ENCODE data around the gene CNTRL.

The CNTRL gene

DNA sequence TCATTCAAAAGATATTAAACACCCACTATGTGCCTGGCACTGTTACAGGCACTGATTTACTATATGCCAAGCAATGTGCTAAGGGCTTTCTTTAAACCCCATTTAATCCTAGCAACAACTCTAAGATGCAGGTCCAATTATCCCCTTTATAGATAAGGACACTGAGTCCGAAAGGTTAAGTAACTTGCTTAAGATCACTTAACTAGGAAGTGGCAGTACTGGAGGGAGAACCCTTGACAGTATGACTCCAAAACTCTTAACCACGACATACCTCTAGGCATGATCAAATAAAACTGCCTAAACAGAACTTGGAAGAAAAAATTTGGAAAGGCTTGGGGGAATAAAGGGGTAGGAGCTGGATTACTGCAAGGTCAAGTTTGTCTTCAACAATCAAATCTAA, 125.2 kb downstream of the CNTRL start:
- in situ Hi-C loops (cut with HindIII; ENCODE audit: low sequenced_read_pairs): loop anchor here (25.0 kb wide), 1 partner anchor 188 kb away; no protein-coding TSS in a partner anchor

DNA sequence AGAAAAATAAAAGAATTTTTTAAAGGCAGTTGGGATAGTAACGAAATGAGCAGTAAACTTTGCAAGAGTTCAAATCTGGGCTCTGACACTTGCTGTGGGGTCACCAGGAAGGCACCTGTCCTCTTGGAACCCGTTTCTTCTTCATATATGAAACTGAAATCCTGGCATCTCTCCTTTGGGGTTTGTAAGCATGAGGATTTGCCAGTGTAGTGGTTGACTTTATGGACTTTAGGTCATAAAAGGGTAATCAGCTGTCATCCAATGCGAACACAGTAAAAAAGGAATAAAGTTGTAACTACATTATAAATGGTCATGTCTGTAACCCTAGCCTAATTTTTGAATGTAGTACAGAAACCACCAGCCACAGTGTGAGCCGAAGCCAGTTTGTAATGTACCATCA, 125.6 kb downstream of the CNTRL start:
- in situ Hi-C loops (cut with HindIII; ENCODE audit: low sequenced_read_pairs): no loop called here

DNA sequence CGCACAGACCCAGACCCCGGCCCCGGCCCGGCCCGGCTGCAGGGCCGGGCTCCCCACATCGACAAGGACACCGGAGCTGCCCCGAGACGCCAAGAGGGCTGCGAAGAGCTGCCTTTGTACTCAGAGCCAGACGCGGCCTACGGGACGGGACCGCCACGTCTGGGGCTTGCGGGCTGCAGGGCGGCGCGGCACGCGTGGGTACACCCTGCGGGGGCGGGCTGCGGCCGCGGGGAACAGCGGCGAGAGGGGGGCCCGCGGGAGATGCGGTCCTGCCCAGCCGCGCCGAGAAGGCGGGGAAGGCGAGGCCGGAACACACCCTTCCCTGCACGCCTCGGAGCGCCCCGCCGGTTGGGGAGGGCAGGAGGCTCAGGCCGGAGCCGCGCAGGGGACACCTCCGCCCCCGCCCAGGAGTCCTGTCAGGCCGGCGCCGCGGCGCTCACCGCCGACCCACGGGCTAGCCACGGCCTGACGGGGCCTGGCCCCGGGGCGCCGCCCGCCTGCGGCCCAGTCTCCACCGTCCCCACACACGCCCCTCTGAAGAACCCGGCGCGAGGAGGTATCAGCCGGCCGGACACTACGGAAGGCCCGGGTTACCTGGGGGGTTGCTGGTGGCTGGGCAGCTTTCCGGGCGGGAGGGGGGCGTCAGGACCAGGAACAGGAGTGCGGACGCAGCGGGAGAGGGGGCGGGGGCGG, 126.4 kb downstream of the CNTRL start:
- in situ Hi-C loops (cut with HindIII; ENCODE audit: low sequenced_read_pairs): no loop called here

DNA sequence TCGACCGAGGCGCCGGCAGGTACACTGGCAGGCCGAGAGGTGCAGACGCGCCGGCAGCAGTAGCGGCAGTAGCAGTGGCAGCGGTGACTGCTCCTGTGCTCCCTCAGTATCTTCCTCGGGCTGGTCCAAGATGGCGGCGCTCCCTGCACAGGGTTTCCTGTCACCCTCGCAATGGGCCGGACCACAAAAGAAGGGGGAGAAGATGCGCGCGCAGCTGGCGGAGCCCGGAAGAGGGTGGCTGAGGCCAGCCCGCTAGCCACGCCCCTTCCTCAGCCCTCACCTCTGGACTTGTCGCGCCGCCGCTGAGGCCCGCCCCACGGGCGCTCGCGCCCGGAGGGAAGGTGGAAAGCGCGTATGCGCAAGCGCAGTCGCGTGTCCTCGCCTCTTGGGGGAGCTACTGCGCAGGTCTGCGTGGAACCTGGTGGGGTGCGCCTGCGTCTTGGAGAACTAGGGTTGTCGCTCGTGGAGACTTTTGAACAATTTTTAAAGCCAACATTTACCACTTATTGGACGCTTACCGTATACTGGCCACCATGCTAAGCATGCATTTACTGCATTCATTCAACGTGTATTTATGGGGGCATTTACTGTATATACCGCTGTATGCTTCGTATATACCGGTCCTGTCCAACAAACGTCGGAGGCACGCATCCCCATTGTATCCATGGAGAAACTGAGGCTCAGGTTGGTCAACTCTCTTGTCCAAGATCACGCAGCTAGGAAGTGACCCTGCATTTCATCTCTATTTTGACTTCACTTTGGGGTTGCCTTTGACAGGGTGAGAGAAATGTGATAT, 127.2 kb downstream of the CNTRL start, which contains the start of gene RAB14:
Gene RAB14, minus strand, starts transcription at position 132 of the 796 bp plus-strand sequence. CDS start 8,457 bp downstream, outside the sequence.
- in situ Hi-C loops (cut with HindIII; ENCODE audit: low sequenced_read_pairs): no loop called here

DNA sequence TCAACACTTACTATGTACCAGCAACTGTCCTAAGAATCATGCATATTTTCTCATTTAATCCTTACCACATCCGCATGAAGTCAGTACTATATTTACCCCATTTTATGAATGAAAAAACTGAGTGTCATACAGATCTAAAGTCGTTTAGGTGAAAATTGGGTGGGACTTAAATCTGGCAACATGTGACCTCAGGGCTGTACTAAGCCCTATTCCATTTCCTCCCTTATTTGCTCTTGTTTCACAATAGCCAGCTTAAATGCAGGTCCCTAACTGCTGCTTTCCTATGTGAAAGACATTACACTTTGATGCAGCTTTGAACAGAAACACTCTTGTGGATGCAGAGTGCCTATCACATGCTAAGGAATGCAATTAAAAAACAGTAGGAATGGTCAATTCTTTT, 129.4 kb downstream of the CNTRL start:
- in situ Hi-C loops (cut with HindIII; ENCODE audit: low sequenced_read_pairs): no loop called here

DNA sequence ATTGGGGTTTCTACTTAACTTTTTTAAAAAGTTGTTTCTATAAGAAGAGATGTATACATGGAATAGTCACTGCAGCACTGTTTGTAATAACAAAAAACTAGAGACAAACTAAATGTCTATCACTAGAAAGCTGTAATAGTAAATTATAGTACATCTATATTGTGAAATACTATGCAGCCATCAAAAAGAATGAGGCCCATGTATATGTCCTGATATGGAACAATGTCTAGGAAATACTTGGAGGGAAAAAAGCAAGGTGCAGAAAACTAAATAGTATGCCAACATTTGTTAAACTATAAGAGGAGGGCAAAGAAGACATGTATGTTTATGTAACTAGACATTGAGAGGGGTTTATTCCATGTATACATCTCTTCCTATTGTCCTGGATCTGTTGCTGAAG, 129.9 kb downstream of the CNTRL start:
- in situ Hi-C loops (cut with HindIII; ENCODE audit: low sequenced_read_pairs): no loop called here

DNA sequence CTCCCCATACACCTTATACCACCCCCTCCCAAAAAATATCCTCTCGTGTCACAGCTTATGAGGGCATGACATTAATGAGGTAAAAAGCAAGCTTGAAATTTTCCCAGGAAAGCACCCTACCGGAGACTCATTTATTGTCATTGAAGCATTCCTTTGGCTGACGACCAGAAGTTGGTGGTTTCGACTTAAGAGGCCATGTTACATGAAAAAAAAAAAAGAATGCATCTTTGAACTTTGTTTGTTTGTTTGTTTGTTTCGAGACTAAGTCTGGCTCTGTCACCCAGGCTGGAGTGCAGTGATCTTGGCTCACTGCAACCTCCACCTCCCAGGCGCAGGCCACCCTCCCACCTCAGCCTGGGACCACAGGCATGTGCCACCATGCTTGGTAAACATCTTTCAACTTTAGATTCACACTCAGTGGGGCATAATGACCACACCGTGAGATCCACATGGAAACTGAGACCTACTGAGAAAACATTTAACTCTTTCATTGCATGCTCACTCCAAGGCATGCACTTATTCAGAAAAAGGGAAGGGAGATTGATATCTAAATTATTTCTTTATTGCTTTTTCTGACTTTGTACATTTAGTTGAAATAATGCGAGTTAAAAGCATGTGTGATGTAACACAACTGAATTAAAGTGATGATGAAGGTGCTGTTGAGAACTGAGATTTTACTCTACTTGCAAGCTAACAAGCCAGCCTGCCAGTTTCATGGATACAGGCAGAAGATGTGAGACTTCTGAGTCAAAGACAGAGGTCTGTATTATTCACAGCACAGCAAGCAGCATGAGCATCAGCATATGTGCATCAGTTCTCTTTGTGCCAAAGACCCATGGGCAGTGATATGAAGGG, 132.0 kb downstream of the CNTRL start:
- in situ Hi-C loops (cut with HindIII; ENCODE audit: low sequenced_read_pairs): no loop called here

DNA sequence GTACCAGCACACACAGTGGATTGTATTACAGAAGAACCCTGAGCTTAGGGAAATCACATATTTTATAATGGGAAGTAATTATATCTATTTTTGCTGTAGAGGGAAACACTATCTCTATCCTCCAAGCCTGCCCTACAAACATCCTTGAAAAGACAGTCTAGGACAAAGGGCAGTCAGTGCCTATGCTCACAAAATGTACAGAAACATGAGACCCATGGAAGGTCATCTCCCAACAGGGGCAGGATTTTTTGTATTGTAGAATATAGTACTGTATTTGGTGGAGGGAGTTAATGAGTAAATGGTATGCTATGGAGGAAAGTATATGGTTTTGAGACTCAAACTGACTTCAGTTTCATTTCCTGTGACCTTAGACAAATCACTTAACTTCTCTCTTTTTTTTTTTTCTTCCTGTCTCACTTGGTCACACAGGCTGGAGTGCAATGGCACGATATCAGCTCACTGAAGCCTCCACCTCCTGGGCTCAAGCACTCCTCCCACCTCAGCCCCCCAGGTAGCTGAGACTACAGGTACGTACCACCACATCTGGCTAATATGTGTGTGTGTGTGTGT, 132.7 kb downstream of the CNTRL start:
- in situ Hi-C loops (cut with HindIII; ENCODE audit: low sequenced_read_pairs): no loop called here

DNA sequence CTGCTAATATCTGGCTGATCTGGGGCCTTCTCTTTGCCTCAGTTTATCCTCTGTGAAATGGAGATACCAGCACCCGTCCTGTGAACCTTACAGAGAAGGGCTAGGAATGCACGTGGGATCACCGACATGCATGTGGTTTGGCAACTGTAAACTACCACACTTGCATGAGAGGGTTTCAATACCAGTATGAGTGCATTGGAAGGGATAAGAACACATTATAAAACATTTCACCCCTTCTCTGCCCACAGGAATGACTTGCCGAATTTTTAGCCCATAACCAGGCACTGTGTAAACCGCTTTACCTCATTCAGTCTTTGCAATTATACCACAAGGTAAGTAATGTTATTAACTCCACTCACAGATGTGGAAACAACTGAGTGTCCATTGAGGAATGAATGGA, 135.8 kb downstream of the CNTRL start:
- in situ Hi-C loops (cut with HindIII; ENCODE audit: low sequenced_read_pairs): no loop called here

DNA sequence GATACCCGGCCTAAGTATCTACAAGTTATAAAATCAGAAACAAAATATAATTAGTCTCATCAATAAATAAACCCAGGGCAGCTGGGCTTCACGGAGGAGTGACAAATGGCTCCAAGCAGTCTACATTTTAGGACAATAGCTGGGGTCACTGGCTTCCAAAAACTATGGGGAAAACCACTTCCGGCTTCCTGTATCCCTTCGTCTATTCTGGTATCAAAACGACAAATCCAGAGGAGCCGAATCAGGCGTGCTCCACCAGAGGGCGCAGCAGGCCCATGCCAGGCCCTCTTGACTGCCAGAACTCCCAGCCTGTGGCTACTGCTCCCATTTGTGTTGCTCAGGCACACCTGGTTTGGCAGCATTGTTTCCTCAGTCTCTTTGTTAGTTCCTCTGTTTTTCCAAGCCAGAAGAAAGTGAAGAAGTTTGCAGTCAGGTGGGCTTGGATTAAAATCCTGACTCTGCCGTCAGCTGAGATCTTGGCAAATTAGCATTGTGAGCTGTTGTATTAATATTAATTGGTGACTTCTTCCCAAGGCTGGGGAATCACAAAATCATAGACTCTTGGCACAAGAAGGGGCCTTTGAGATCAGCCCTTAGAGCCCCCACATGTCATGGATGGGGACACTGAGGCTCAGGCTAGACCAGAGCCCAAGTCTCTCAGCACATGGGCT, 138.5 kb downstream of the CNTRL start:
- in situ Hi-C loops (cut with HindIII; ENCODE audit: low sequenced_read_pairs): no loop called here

DNA sequence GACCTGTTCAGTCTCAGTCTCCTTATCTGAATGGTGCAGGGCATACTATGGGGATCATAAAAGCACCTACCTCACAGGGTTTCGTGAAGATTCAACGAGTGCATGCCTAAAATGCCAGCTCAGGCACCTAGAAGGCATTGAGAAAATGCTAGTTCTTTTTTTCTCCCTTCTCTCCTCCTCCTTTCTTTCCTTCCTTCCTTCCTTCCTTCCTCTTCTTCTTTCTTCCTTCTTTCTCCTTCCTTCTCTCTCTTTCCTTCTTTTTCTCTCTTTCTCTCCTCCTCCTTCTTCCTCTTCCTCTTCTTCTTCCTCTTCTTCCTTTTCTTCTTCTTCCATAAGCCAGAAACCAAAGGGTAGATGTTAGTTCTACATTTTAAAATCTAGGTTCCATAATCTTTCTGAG, 139.2 kb downstream of the CNTRL start:
- in situ Hi-C loops (cut with HindIII; ENCODE audit: low sequenced_read_pairs): no loop called here

DNA sequence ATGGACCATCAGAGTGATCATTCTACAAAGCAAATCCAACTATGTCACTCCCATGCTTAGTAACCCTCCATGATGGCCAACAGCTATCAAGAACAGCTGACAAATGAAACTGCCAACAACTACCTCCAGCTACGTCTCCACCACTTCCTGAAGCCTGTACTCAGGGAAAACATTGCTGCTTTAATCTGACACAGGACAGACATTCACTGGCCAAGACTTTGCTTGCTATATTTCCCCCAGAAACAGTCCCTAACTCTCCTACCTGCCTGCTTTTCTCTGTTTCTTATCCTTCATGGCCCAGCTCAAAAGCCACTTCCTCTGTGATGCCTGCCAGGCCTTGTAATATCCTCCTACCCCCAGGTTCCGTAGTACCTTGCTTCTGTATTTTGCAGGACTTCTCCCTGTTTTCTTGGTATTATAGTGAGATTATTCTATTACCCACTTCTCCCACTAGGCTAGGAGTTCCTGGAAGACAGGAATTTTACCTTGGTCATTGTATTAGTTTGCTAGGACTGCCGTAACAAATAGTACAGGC, 141.6 kb downstream of the CNTRL start:
- in situ Hi-C loops (cut with HindIII; ENCODE audit: low sequenced_read_pairs): no loop called here

DNA sequence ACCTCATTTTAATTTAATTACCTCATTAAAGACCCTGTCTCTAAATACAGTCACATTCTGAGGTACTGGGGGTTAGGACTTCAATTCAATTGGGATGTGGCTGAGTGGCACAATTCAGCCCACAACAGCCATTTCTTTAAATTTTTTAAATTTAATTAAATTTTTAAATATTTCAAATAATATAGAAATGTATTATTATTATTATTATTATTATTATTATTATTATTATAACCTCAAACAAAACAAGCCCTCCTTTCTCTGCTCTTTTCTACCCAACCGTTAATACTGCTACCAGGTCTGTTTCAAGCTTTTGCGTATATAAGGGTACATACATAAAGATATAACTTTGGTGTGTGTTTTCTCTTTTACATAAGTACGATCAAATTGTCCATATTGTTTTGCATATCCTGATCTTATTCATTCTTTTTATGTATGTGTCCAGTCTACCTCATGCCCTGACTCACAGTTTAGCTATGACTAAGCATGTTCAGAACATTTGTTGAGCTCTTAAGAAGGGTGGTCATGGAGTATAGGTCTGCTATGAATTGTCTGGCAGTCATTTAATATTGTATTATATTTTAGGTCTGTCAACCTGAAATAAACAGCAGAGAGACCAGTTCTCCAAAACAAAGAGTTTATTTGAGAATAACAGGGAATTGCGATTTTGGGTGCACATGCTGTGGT, 143.0 kb downstream of the CNTRL start:
- in situ Hi-C loops (cut with HindIII; ENCODE audit: low sequenced_read_pairs): no loop called here

DNA sequence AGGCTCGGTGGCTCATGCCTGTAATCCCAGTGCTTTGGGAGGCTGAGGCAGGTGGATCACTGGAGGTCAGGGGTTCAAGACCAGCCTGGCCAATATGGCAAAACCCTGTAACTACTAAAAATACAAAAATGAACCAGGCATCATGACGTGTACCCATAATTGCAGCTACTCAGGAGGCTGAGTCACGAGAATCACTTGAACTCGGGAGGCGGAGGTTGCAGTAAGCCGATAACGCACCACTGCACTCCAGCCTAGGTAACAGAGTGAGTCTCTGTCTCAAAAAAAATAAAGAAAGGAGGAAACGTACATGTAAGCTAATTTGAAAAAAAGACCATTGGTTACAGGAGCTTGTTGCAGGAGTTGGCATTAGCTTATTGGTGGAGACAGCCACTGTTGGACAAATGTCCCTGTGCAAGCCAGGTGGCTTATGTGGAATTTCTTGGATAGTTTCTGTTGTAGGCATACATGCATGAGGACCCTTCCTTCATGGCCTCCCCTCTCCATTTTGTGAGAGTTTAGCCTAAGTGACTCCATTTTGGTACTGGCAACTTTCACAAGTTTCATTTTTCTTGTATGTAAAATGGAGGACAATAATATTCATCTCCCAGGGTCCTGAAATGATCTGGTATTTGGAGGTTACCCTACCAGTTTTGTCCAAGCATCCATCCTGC, 143.7 kb downstream of the CNTRL start:
- in situ Hi-C loops (cut with HindIII; ENCODE audit: low sequenced_read_pairs): no loop called here

DNA sequence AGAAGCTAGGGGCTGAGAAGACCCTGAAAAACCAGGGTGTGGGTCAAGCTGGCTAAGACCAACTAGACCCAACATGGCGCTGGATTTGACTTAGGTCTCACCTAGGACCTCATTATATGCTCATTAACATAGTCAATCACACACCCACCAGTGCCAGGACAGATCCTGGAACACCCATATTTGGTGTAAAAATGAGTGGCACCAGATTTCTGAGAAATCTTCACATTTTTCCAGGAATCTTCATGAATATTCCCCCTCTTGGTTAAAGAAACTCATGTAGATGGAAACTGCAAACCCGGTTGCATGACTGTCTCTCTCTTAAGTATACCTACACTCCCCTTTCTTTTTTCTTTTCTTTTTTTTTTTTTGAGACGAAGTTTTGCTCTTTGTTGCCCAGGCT, 144.8 kb downstream of the CNTRL start:
- in situ Hi-C loops (cut with HindIII; ENCODE audit: low sequenced_read_pairs): no loop called here

DNA sequence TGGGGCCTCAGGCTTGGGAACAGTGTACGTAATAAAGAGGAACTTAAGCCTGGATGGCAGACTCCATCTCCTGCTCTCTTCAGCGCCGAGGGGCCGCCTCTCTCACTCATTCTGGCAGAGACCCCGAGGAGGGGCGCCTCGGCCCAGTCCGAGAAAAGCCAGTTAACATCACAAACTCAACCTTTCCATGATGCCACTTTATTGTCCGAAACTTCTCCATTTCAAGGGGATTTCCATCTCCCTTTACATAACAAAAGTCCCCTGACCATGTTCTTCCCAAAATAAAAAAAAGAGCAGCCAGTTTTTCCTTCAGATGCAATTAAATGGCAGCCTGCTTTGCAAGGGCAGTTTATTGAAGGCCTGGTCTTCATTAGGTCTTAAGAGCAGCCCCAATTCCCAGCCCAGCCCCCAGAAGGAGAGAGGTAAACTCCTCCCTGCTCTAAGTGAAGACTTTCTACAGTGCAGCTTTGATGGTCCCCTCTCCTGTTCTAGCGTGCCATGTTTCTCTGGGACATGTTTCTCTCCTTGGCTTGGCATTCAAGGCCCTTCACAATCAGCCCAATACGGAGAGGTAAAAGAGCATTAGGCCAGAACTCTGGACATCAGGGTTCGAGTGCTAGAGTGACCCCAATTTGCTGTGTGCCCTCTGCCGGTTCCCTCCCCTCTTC, 146.4 kb downstream of the CNTRL start:
- in situ Hi-C loops (cut with HindIII; ENCODE audit: low sequenced_read_pairs): no loop called here

DNA sequence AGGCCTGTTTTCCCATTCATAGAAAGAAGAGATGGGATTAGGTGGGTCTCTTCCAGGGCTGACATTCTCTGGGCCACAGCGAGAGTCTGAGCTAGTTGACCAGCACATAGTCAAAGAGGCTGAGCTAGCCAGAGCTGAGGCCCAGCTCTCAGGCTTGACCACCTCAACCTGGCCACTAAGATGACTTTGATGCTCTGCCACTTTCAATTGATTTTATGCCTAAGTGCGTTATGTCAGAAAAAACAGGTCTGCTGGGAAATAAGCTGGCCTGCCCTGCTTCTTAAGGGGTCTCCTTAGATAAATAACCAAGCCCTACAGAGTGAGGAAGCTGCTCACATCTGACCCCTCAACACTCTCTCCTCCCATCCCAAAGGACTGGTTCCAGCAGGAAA, 146.9 kb downstream of the CNTRL start:
- in situ Hi-C loops (cut with HindIII; ENCODE audit: low sequenced_read_pairs): no loop called here

DNA sequence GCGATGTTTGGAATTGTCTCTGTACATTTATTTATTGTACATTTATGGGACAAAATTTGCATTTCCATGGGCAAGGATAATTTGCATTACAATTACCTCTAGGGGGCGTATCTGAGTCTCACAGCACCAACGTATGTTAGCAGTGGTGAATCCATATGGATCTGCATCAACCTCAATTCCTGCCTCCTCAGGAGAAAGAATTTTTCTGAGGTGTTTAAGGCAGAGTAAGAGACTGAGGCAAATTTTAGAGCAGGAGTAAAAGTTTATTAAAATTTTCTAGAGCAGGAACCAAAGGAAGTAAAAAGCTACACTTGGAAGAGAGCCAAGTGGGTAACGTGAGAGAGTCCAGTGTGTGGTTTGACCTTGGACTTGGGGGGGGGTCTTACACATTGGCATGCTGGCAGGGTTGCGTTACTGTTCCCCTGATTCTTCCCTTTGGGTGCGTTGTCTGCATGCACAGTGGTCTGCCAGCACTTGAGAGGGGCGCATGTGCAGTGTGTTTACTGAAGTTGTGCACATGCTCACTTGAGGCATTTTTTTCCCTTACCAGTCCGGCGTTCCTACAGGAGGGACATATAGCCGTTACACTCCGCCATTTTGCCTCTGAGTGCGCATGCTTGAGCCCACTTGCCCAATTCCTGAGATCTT, 147.9 kb downstream of the CNTRL start:
- in situ Hi-C loops (cut with HindIII; ENCODE audit: low sequenced_read_pairs): no loop called here
